Fibroblast of lung (primary cell): ENCODE data around the gene COA6. TPM values are rescaled to one million over a fixed set of nuclear protein-coding genes. Genes with fewer than 3 reads are reported as not detected.

Source experiments
- DNase-seq, 2 donors: peaks; one replicate each; pipeline versions ENCODE4 v3.0.0 to v3.0.0-alpha.2; 2010; ENCODE audit warnings: low read depth in 2 of 2
- H2AFZ ChIP-seq: 2 replicates; pipeline ENCODE4 v1.5.1; 2012; ENCODE audit warnings: low read length, control low read depth, inconsistent platforms
- H3K27ac ChIP-seq: 2 replicates; pipeline ENCODE4 v1.5.1; 2011; ENCODE audit warnings: low read length, control low read depth; ENCODE audit not compliant: insufficient read depth
- H3K27me3 ChIP-seq: 2 replicates; pipeline ENCODE4 v1.5.1; 2011; ENCODE audit warnings: mild to moderate bottlenecking, low read length; ENCODE audit not compliant: control insufficient read depth, insufficient read depth
- H3K36me3 ChIP-seq: 2 replicates; pipeline ENCODE4 v1.5.1; 2011; ENCODE audit warnings: low read length; ENCODE audit not compliant: control insufficient read depth, insufficient read depth
- H3K4me1 ChIP-seq: 2 replicates; pipeline ENCODE4 v1.5.1; 2011; ENCODE audit warnings: low read length; ENCODE audit not compliant: control insufficient read depth, insufficient read depth; ENCODE audit errors: extremely low read depth
- H3K4me2 ChIP-seq: 2 replicates; pipeline ENCODE4 v1.5.1; 2011; ENCODE audit warnings: low read length, control low read depth; ENCODE audit not compliant: insufficient read depth; ENCODE audit errors: extremely low read depth
- H3K4me3 ChIP-seq, 4 experiments: fragments of 200-600 bp in 1 of 4; sonication (generic) in 1 of 4; replicated peaks in 1 of 4; 2 replicates each; pipeline ENCODE4 v1.5.1; 2011 to 2016; ENCODE audit warnings: low read length in 4 of 4, low read depth in 3 of 4, mild to moderate bottlenecking in 3 of 4, control low read depth in 2 of 4, inconsistent platforms in 1 of 4, mixed read lengths in 1 of 4; ENCODE audit not compliant: insufficient read depth in 1 of 4; ENCODE audit errors: control extremely low read depth in 1 of 4
- H3K79me2 ChIP-seq: 2 replicates; pipeline ENCODE4 v1.5.1; 2012; ENCODE audit warnings: mild to moderate bottlenecking, low read length, inconsistent platforms; ENCODE audit not compliant: control insufficient read depth, insufficient read depth
- H3K9ac ChIP-seq: 2 replicates; pipeline ENCODE4 v1.5.1; 2011; ENCODE audit warnings: mild to moderate bottlenecking, low read length, control low read depth; ENCODE audit not compliant: insufficient read depth
- H3K9me3 ChIP-seq: 2 replicates; pipeline ENCODE4 v1.5.1; 2012; ENCODE audit warnings: low read depth, low read length; ENCODE audit not compliant: control insufficient read depth, insufficient read depth
- H4K20me1 ChIP-seq: 2 replicates; pipeline ENCODE4 v1.5.1; 2011; ENCODE audit warnings: low read length; ENCODE audit not compliant: control insufficient read depth, insufficient read depth; ENCODE audit errors: extremely low read depth
- EZH2 ChIP-seq: IDR thresholded peaks from 2 replicates; pipeline ENCODE4 v1.5.1; 2012; ENCODE audit warnings: low read length, control low read depth, mild to moderate bottlenecking; ENCODE audit errors: missing control alignments
- polyA plus RNA-seq, 2 donors: library from polyadenylated mRNA; depleted of rRNA in 1 of 2; stranded (reverse) in 1 of 2; unstranded in 1 of 2; fragments of >200 nt; gene quantifications; 2 replicates each; pipeline ENCODE4 v1.2.1, GENCODE V29; 2011 to 2012; ENCODE audit warnings: missing spikeins in 1 of 2
- total RNA-seq: library from RNA; depleted of rRNA; stranded (reverse); fragments of >200 nt; gene quantifications from 2 replicates; pipeline ENCODE4 v1.2.1, GENCODE V29; 2014
- TF ChIP-seq, protein P1 (sequence below), 2 donors: IDR thresholded peaks in 1 of 2; conservative IDR thresholded peaks in 1 of 2; 1 replicate in 1 of 2; 2 replicates in 1 of 2; pipeline ENCODE4 v1.5.1; 2011 to 2012; ENCODE audit warnings: low read length in 2 of 2, control low read depth in 1 of 2, inconsistent platforms in 1 of 2, low read depth in 1 of 2, mild to moderate bottlenecking in 1 of 2

The COA6 gene
- total and polyA plus RNA-seq, 2 donors (not counting 1 experiment from before 2014, with no cell fraction given) = 21.7 to 27.7 TPM

DNA sequence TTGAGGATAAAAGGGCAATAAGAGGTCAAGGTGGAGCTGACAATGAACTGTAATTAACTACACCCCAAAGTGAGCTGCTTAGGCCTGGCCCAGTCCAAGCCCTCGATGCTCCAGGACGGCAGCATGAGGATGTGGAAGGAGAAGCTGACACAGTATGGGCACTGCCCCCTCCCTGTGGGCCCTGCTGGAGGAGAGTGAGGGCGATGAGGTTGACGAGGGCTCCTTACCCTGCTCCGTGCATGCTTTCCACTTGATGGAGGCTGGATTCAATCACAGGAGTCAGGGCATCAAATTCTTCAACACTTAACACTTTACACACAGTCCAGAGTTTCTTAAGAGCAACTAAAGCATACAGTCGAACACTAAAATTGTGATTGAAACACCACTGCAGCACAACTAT lies 32.4 kb downstream of the COA6 start:
- Histone ChIP-seq H3K4me3 (no peak overlapping the region), H3K36me3 (no peaks in the 10 kb centered on the region), H3K9ac (no peak overlapping the region), H3K27ac (no peak overlapping the region), H2AFZ (no peak overlapping the region), H3K27me3 (no peaks in the 10 kb centered on the region), H3K79me2 (no peaks in the 10 kb centered on the region), H4K20me1 (no peaks in the 10 kb centered on the region), H3K4me1 (no peaks in the 10 kb centered on the region), H3K4me2 (no peak overlapping the region), H3K9me3 (no peaks in the 10 kb centered on the region)
- TF ChIP-seq EZH2 = no peak
- no peak for DNase-seq

DNA sequence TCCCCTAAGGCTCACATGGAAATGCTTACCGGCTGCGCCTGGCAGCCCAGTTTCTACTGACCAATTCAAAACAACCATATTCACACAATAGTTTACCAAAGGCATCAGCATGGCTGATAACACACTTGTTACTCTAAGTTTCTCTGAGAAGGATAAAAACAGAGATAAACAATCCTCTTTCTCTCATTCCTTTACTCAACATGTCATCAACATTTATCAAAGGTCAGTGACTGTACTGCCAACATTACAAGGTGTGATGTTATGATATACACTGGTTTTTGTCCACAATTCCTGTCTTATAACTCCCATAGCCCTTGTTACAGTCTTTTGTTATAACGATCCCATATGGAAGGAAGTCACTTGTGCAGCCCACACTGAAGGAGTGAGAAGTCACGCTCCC lies 33.6 kb downstream of the COA6 start:
- H4K20me1 ChIP-seq = no peaks in the 10 kb centered on the region
- no peak overlapping the region for H2AFZ ChIP-seq
- no peaks in the 10 kb centered on the region for H3K79me2 ChIP-seq
- no peaks in the 10 kb centered on the region for H3K36me3 ChIP-seq
- no peak overlapping the region for H3K4me3 ChIP-seq
- H3K4me1 ChIP-seq = no peaks in the 10 kb centered on the region
- TF ChIP-seq EZH2 = no peak
- TF ChIP-seq, protein P1, sequence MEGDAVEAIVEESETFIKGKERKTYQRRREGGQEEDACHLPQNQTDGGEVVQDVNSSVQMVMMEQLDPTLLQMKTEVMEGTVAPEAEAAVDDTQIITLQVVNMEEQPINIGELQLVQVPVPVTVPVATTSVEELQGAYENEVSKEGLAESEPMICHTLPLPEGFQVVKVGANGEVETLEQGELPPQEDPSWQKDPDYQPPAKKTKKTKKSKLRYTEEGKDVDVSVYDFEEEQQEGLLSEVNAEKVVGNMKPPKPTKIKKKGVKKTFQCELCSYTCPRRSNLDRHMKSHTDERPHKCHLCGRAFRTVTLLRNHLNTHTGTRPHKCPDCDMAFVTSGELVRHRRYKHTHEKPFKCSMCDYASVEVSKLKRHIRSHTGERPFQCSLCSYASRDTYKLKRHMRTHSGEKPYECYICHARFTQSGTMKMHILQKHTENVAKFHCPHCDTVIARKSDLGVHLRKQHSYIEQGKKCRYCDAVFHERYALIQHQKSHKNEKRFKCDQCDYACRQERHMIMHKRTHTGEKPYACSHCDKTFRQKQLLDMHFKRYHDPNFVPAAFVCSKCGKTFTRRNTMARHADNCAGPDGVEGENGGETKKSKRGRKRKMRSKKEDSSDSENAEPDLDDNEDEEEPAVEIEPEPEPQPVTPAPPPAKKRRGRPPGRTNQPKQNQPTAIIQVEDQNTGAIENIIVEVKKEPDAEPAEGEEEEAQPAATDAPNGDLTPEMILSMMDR (conservative IDR thresholded peaks at IDR 0.05 in 1 of 2, IDR thresholded peaks at IDR 0.05 in 1 of 2; ENCODE audit: low read depth in 1 of 2, low read length in 2 of 2) = no peak
- H3K9me3 ChIP-seq = no peaks in the 10 kb centered on the region
- no peaks in the 10 kb centered on the region for H3K27me3 ChIP-seq
- H3K9ac ChIP-seq = no peak overlapping the region
- no peak for DNase-seq
- H3K27ac ChIP-seq = no peak overlapping the region
- no peak overlapping the region for H3K4me2 ChIP-seq

DNA sequence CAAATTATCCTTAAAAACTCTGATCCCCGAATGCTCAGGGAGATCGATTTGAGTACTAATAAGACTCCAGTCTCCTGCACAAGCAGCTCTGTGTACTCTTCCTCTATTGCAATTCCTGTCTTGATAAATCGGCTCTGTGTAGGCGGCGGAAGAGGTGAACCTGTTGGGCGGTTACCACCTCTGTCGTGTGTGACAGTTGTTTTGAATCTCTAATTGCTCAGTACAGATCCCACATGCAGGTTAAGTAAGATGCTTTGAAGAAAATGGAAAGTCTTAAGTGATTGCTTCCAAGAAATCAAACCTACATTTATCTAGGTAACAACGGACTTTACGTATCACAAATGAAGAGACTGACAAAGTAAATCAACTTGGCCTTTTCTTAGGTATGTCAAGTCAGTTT lies 35.5 kb downstream of the COA6 start:
- no peaks in the 10 kb centered on the region for H3K4me1 ChIP-seq
- no peak for DNase-seq
- H3K9ac ChIP-seq = no peak overlapping the region
- H3K9me3 ChIP-seq = no peaks in the 10 kb centered on the region
- TF ChIP-seq EZH2 = no peak
- TF ChIP-seq, protein P1 (conservative IDR thresholded peaks at IDR 0.05 in 1 of 2, IDR thresholded peaks at IDR 0.05 in 1 of 2; ENCODE audit: low read depth in 1 of 2, low read length in 2 of 2) = no peak
- no peaks in the 10 kb centered on the region for H3K79me2 ChIP-seq
- no peak overlapping the region for H2AFZ ChIP-seq
- H4K20me1 ChIP-seq = no peaks in the 10 kb centered on the region
- H3K27ac ChIP-seq = no peak overlapping the region
- no peak overlapping the region for H3K4me3 ChIP-seq
- H3K36me3 ChIP-seq = no peaks in the 10 kb centered on the region
- H3K4me2 ChIP-seq = no peak overlapping the region
- H3K27me3 ChIP-seq = no peaks in the 10 kb centered on the region
